Activated T-helper 2 cell treated with anti-CD3 and anti-CD28 coated beads, Interferon-gamma antibody, Interleukin-2, Interleukin-4, amounts not matched to agents 10 μg/mL and 5 μg/mL and 100 μg/mL, durations not matched to agents 14 hours and 24 hours and 36 hours (primary cell): ENCODE results near the gene CD101. TPM values are rescaled to one million over a fixed set of nuclear protein-coding genes. Genes with fewer than 3 reads are reported as not detected.

ENCODE experiments used
- DNase-seq: peaks from one replicate; pipeline ENCODE4 v3.0.0; 2021; ENCODE audit warnings: low spot score
- H3K27ac Mint-ChIP-seq: one replicate; pipeline ENCODE4 v1.8.0; 2021; ENCODE audit warnings: mixed read lengths
- H3K27me3 Mint-ChIP-seq: one replicate; pipeline ENCODE4 v1.8.0; 2021; ENCODE audit warnings: low read depth, mixed read lengths
- H3K36me3 Mint-ChIP-seq: one replicate; pipeline ENCODE4 v1.8.0; 2021; ENCODE audit warnings: low read depth, mixed read lengths
- H3K4me1 Mint-ChIP-seq: one replicate; pipeline ENCODE4 v1.8.0; 2021; ENCODE audit warnings: low read depth, mixed read lengths
- H3K4me3 Mint-ChIP-seq: one replicate; pipeline ENCODE4 v1.8.0; 2021; ENCODE audit warnings: low read depth, mild to moderate bottlenecking, moderate library complexity, mixed read lengths
- H3K9me3 Mint-ChIP-seq: one replicate; pipeline ENCODE4 v1.8.0; 2021; ENCODE audit warnings: mixed read lengths
- intact Hi-C: fragments of 100-400 bp; cut with micrococcal nuclease; formaldehyde crosslinking; loops from one replicate; pipeline ENCODE4 v1.15.1; 2023
- total RNA-seq: library from RNA; stranded (reverse); gene quantifications from 2 replicates; pipeline ENCODE4 v1.2.3, GENCODE V29; 2022

The CD101 gene
- total RNA-seq, 1 donor from 2014 or later, result 0.18 TPM

DNA sequence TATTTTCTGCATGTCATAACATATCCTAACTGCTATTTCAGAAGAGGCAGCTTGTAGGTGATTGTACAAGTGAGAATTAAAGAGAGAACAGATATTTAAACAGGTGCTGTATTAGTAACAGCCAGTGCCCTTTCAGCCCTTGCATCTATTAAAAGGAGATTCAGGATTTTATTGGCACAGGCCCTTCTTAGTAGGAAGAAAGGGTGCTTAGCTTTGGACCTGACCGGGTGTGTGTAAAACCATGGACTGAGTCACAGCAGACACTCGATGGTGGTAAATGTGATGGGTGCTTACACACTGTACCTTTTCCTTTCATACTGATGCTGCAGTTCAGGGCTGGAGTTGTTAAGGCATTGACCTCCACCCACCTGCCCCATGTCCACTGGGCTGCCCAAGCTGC is 12.7 kb upstream of the CD101 start:
- intact Hi-C loops, result loop anchor here (5.0 kb wide), 1 partner anchor 57 kb away; no protein-coding TSS in a partner anchor
- Mint-ChIP-seq H3K4me1 (peaks cover 37% of the 10 kb centered on the region), H3K9me3 (no peaks in the 10 kb centered on the region), H3K27ac (no peak overlapping the region), H3K36me3 (no peaks in the 10 kb centered on the region), H3K4me3 (no peak overlapping the region), H3K27me3 (no peaks in the 10 kb centered on the region)
- DNase-seq, result no peak

- intact Hi-C loops, result loop anchor here (5.0 kb wide), 1 partner anchor 58 kb away; no protein-coding TSS in a partner anchor
- no peaks in the 10 kb centered on the region for H3K9me3 Mint-ChIP-seq
- H3K4me3 Mint-ChIP-seq, result no peak overlapping the region
- no peaks in the 10 kb centered on the region for H3K36me3 Mint-ChIP-seq
- H3K27me3 Mint-ChIP-seq, result no peaks in the 10 kb centered on the region
- H3K4me1 Mint-ChIP-seq, result peaks cover 33% of the 10 kb centered on the region
- no peak overlapping the region for H3K27ac Mint-ChIP-seq
- DNase-seq, result no peak
Observed at GRCh38 chr1:116989835-116990234, 11.7 kb upstream of the CD101 start.

- no peaks in the 10 kb centered on the region for H3K9me3 Mint-ChIP-seq
- DNase-seq, result no peak
- no peaks in the 10 kb centered on the region for H3K36me3 Mint-ChIP-seq
- H3K27ac Mint-ChIP-seq, result no peak overlapping the region
- no peak overlapping the region for H3K4me3 Mint-ChIP-seq
- peaks cover 33% of the 10 kb centered on the region for H3K4me1 Mint-ChIP-seq
- intact Hi-C loops, result no loop called here
- H3K27me3 Mint-ChIP-seq, result no peaks in the 10 kb centered on the region
Observed at GRCh38 chr1:116990612-116991151, 10.9 kb upstream of the CD101 start.

GRCh38 chr1:116991171-116991845 is 10.3 kb upstream of the CD101 start:
- Mint-ChIP-seq H3K36me3 (no peaks in the 10 kb centered on the region), H3K4me3 (no peak overlapping the region), H3K27ac (no peak overlapping the region), H3K27me3 (no peaks in the 10 kb centered on the region), H3K9me3 (no peaks in the 10 kb centered on the region), H3K4me1 (peaks cover 28% of the 10 kb centered on the region)
- DNase-seq, result no peak
- intact Hi-C loops, result no loop called here

- intact Hi-C loops, result no loop called here
Observed at GRCh38 chr1:116991918-116992317, 9.6 kb upstream of the CD101 start.

GRCh38 chr1:116993286-116993685 is 8.3 kb upstream of the CD101 start:
- Mint-ChIP-seq H3K27ac (no peak overlapping the region), H3K27me3 (no peaks in the 10 kb centered on the region), H3K36me3 (no peaks in the 10 kb centered on the region), H3K4me3 (no peak overlapping the region), H3K9me3 (no peaks in the 10 kb centered on the region), H3K4me1 (peaks cover 11% of the 10 kb centered on the region)
- intact Hi-C loops, result no loop called here
- DNase-seq, result no peak

More at GRCh38 chr1:116991918-116992317, 9.6 kb upstream of the CD101 start:
- Mint-ChIP-seq H3K27ac (no peak overlapping the region), H3K36me3 (no peaks in the 10 kb centered on the region), H3K9me3 (no peaks in the 10 kb centered on the region), H3K27me3 (no peaks in the 10 kb centered on the region), H3K4me1 (peaks cover 22% of the 10 kb centered on the region), H3K4me3 (no peak overlapping the region)
- DNase-seq, result no peak

- Mint-ChIP-seq H3K9me3 (no peaks in the 10 kb centered on the region), H3K36me3 (no peaks in the 10 kb centered on the region), H3K4me3 (no peak overlapping the region), H3K4me1 (peaks cover 8% of the 10 kb centered on the region), H3K27ac (no peak overlapping the region), H3K27me3 (no peaks in the 10 kb centered on the region)
- DNase-seq, result no peak
- intact Hi-C loops, result no loop called here
Observed at GRCh38 chr1:116994411-116994810, 7.1 kb upstream of the CD101 start.

- peaks cover under 1% of the 10 kb centered on the region for H3K36me3 Mint-ChIP-seq
- DNase-seq, result no peak
- H3K27me3 Mint-ChIP-seq, result no peaks in the 10 kb centered on the region
- peaks cover 23% of the 10 kb centered on the region for H3K4me1 Mint-ChIP-seq
- intact Hi-C loops, result no loop called here
- no peak overlapping the region for H3K4me3 Mint-ChIP-seq
- peaks cover 2% of the 10 kb centered on the region for H3K9me3 Mint-ChIP-seq
- H3K27ac Mint-ChIP-seq, result no peak overlapping the region
Observed at GRCh38 chr1:116997066-116997465, 4.5 kb upstream of the CD101 start.

- no peaks in the 10 kb centered on the region for H3K27me3 Mint-ChIP-seq
- H3K9me3 Mint-ChIP-seq, result peaks cover 6% of the 10 kb centered on the region
- H3K4me3 Mint-ChIP-seq, result no peak overlapping the region
- DNase-seq, result no peak
- intact Hi-C loops, result no loop called here
- H3K27ac Mint-ChIP-seq, result no peak overlapping the region
- H3K4me1 Mint-ChIP-seq, result peaks cover 26% of the 10 kb centered on the region
- peaks cover 3% of the 10 kb centered on the region for H3K36me3 Mint-ChIP-seq
Observed at GRCh38 chr1:116997636-116998035, 3.9 kb upstream of the CD101 start.

DNA sequence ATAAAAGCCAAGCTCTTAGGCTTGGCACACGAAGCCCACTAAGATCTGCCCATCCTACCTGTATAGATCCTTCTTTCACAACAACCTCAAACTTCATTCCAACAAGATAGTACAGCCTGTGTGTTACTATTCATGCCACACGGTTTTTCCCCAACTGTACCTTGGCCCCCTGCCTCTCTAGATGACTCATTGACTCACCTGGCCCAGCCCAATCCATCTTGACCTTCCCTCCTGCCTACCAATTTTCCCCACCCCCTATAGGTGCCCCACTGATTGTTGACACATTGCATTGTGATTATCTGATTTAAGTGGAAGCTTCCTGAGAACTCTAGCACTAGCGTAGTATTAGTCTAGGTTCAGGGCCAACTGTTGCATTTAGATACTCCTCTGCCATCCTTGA is 2.0 kb upstream of the CD101 start:
- Mint-ChIP-seq H3K9me3 (peaks cover 6% of the 10 kb centered on the region), H3K27ac (no peak overlapping the region), H3K4me1 (peaks cover 31% of the 10 kb centered on the region), H3K36me3 (peaks cover 3% of the 10 kb centered on the region), H3K27me3 (no peaks in the 10 kb centered on the region), H3K4me3 (no peak overlapping the region)
- no peak for DNase-seq
- intact Hi-C loops, result no loop called here

- peaks cover 6% of the 10 kb centered on the region for H3K9me3 Mint-ChIP-seq
- peaks cover 31% of the 10 kb centered on the region for H3K4me1 Mint-ChIP-seq
- no peak for DNase-seq
- H3K4me3 Mint-ChIP-seq, result no peak overlapping the region
- H3K36me3 Mint-ChIP-seq, result peaks cover 3% of the 10 kb centered on the region
- intact Hi-C loops, result loop anchor here (2.0 to 5.0 kb wide), 4 partner anchors 62 to 623 kb away; partner anchors contain the start of gene TTF2
- H3K27me3 Mint-ChIP-seq, result peaks cover under 1% of the 10 kb centered on the region
- no peak overlapping the region for H3K27ac Mint-ChIP-seq
Observed at GRCh38 chr1:117000142-117000541, 1.4 kb upstream of the CD101 start.

DNA sequence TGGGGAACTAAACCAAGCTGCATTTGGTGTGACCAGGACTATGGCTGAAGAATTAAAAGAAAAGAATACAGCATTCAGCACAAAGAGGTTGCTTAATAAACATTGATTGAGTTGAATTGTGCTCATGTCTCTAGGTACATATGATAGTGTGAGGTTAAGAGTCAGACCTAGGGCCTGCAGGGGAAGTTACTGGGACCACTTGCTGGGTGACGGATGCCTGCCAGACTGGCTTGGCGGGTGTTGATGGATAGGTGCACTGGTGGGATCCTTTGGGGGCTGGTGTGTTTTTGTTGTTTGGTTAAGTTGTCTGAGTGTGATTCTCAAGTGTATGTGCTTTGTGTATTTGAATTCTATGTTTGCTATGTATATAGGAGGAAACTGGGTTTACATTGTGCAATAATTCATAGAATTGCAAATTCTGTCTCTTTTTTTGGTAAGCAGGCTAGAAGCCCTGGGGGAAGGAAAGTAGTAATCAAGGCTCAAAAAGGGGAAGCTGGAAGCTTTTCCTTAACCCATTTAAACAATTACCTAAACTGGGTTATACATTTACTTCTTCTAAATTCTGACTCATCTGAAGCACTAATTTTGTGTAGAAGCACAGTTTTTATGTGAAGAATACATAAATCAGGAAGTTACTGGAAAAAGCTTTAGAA is 1.8 kb downstream of the CD101 start:
- Mint-ChIP-seq H3K27me3 (peaks cover 12% of the 10 kb centered on the region), H3K4me1 (peaks cover 42% of the 10 kb centered on the region), H3K9me3 (peaks cover 6% of the 10 kb centered on the region), H3K27ac (no peak overlapping the region), H3K4me3 (no peak overlapping the region), H3K36me3 (peaks cover 3% of the 10 kb centered on the region)
- DNase-seq, result no peak
- intact Hi-C loops, result loop anchor here (5.0 kb wide), 3 partner anchors 59 to 626 kb away; partner anchors contain the start of gene TTF2

- H3K27ac Mint-ChIP-seq, result no peak overlapping the region
- intact Hi-C loops, result no loop called here
- DNase-seq, result no peak
- no peaks in the 10 kb centered on the region for H3K9me3 Mint-ChIP-seq
- peaks cover 12% of the 10 kb centered on the region for H3K27me3 Mint-ChIP-seq
- peaks cover 34% of the 10 kb centered on the region for H3K4me1 Mint-ChIP-seq
- no peak overlapping the region for H3K4me3 Mint-ChIP-seq
- no peaks in the 10 kb centered on the region for H3K36me3 Mint-ChIP-seq
Observed at GRCh38 chr1:117007719-117008013, 6.1 kb downstream of the CD101 start.
